ENCODE measurements around the gene RICTOR. TPM values are rescaled to one million over a fixed set of nuclear protein-coding genes. Genes with fewer than 3 reads are reported as not detected.

RICTOR gene
- total and polyA plus RNA-seq, 2 donors (not counting 3 experiments of a cell fraction or from before 2014, with no cell fraction given) = 9.2 to 38.0 TPM

DNA sequence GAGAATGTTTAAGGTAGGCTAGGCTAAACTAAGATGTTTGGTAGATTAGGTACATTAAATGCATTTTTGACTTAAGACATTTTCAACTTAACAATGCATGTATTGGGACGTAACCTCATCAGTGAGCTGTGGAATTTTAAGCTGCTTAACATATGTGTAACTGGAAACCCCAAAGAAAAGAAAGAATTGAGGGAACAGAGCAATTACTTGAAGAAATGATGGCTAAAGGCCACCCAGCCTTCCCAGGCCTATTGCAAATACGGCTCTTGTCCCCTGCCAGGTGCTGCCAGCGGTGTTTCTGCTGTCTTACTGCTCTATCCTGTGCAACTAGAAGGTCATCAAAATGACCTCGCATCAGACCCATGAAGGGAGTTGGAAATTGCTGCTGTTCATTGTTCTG is 52.0 kb downstream of the RICTOR start:
- intact Hi-C loops (cut with micrococcal nuclease) (no loop called here), dilution Hi-C loops (cut with MboI; ENCODE audit: extremely low pct_ligation_motif_present, low sequenced_read_pairs) (no loop called here)
- ChIA-PET CTCF (interaction anchor here (1.0 kb wide), 1 partner anchor 8 kb away, joined by 3 read pairs; no protein-coding TSS in a partner anchor), POLR2A (no interaction called here)
- Histone ChIP-seq H3K4me2 (ENCODE audit: insufficient read depth, low read length) (no peak overlapping the region), H3K4me1 (ENCODE audit: control insufficient read depth, extremely low read depth, insufficient read depth, low read length) (no peaks in the 10 kb centered on the region), H4K20me1 (replicated peaks; ENCODE audit: control insufficient read depth, extremely low read depth, insufficient read depth, low read length) (no peaks in the 10 kb centered on the region), H3K36me3 (ENCODE audit: control insufficient read depth in 2 of 2, extremely low read depth in 1 of 2, insufficient read depth in 2 of 2, low read length in 2 of 2) (peaks cover 0 to 2% of the 10 kb centered on the region in 2 experiments), H3K79me2 (ENCODE audit: control insufficient read depth, insufficient read depth, low read length) (peaks cover 24% of the 10 kb centered on the region), H3K9me1 (replicated peaks; ENCODE audit: control insufficient read depth, extremely low read depth, insufficient read depth, low read length) (no peaks in the 10 kb centered on the region), H3K4me3 (replicated peaks in 1 of 3; ENCODE audit: insufficient read depth in 1 of 3, low read depth in 1 of 3, low read length in 3 of 3) (no peak overlapping the region), H3K9me3 (replicated peaks; ENCODE audit: control insufficient read depth, insufficient read depth, low read length) (no peaks in the 10 kb centered on the region), H3K27ac (ENCODE audit: insufficient read depth, low read depth, low read length) (no peak overlapping the region), H3K27me3 (ENCODE audit: control insufficient read depth in 2 of 2, insufficient read depth in 2 of 2, low read length in 2 of 2) (no peaks in the 10 kb centered on the region), H2AFZ (ENCODE audit: low read depth, low read length) (no peak overlapping the region), H3K9ac (replicated peaks; ENCODE audit: extremely low read depth, insufficient read depth, low read length) (no peak overlapping the region)
- FAIRE-seq (no peak), DNase-seq (ENCODE audit: low read depth, low spot score) (no peak)
- TF ChIP-seq EZH2 (IDR thresholded peaks at IDR 0.05; ENCODE audit: borderline replicate concordance, low read depth, low read length, severe bottlenecking) = no peak
- TF ChIP-seq JUN (IDR thresholded peaks at IDR 0.05; ENCODE audit: borderline replicate concordance, insufficient read depth, insufficient read length, low read depth) = no peak
- TF ChIP-seq GATA2 (IDR thresholded peaks at IDR 0.05; ENCODE audit: insufficient read depth, insufficient read length, low read depth, low read length) = no peak
- TF ChIP-seq, protein P1, sequence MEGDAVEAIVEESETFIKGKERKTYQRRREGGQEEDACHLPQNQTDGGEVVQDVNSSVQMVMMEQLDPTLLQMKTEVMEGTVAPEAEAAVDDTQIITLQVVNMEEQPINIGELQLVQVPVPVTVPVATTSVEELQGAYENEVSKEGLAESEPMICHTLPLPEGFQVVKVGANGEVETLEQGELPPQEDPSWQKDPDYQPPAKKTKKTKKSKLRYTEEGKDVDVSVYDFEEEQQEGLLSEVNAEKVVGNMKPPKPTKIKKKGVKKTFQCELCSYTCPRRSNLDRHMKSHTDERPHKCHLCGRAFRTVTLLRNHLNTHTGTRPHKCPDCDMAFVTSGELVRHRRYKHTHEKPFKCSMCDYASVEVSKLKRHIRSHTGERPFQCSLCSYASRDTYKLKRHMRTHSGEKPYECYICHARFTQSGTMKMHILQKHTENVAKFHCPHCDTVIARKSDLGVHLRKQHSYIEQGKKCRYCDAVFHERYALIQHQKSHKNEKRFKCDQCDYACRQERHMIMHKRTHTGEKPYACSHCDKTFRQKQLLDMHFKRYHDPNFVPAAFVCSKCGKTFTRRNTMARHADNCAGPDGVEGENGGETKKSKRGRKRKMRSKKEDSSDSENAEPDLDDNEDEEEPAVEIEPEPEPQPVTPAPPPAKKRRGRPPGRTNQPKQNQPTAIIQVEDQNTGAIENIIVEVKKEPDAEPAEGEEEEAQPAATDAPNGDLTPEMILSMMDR (IDR thresholded peaks at IDR 0.05; ENCODE audit: extremely low read depth in 1 of 2, insufficient read depth in 1 of 2, low read depth in 1 of 2, low read length in 2 of 2) = no peak
- no TSS peak for BruUV-seq (replicated peaks)

DNA sequence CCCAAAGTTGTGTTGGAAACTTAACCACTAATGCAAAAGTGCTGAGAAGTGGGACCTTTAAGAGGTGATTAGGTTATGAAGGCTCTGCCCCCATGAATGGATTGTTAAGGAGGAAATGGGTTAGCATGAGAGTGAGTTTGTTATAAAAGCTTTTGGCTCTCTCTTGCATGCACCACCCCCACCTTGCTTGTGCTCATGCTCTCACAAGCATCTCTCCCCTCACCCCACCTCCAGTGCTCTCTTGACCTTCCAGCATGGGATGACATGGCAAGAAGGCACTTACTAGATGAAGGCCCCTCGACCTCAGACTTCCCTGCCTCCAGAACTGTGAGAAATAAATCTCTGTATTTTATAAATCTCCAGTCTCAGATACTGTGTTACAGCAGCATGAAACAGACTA is 52.8 kb downstream of the RICTOR start:
- POLR2A ChIA-PET = no interaction called here
- CTCF ChIA-PET = interaction anchor here (1.0 kb wide), 2 partner anchors 9 to 33 kb away, joined by 3 read pairs; no protein-coding TSS in a partner anchor
- Histone ChIP-seq H2AFZ (ENCODE audit: low read depth, low read length) (no peak overlapping the region), H4K20me1 (replicated peaks; ENCODE audit: control insufficient read depth, extremely low read depth, insufficient read depth, low read length) (no peaks in the 10 kb centered on the region), H3K4me1 (ENCODE audit: control insufficient read depth, extremely low read depth, insufficient read depth, low read length) (no peaks in the 10 kb centered on the region), H3K27me3 (ENCODE audit: control insufficient read depth in 2 of 2, insufficient read depth in 2 of 2, low read length in 2 of 2) (no peaks in the 10 kb centered on the region), H3K9ac (replicated peaks; ENCODE audit: extremely low read depth, insufficient read depth, low read length) (no peak overlapping the region), H3K79me2 (ENCODE audit: control insufficient read depth, insufficient read depth, low read length) (peaks cover 22% of the 10 kb centered on the region), H3K4me2 (ENCODE audit: insufficient read depth, low read length) (no peak overlapping the region), H3K27ac (ENCODE audit: insufficient read depth, low read depth, low read length) (no peak overlapping the region), H3K9me3 (replicated peaks; ENCODE audit: control insufficient read depth, insufficient read depth, low read length) (no peaks in the 10 kb centered on the region), H3K4me3 (replicated peaks in 1 of 3; ENCODE audit: insufficient read depth in 1 of 3, low read depth in 1 of 3, low read length in 3 of 3) (no peak overlapping the region), H3K36me3 (ENCODE audit: control insufficient read depth in 2 of 2, extremely low read depth in 1 of 2, insufficient read depth in 2 of 2, low read length in 2 of 2) (peaks cover 0 to 2% of the 10 kb centered on the region in 2 experiments), H3K9me1 (replicated peaks; ENCODE audit: control insufficient read depth, extremely low read depth, insufficient read depth, low read length) (no peaks in the 10 kb centered on the region)
- intact Hi-C loops (cut with micrococcal nuclease) (no loop called here), dilution Hi-C loops (cut with MboI; ENCODE audit: extremely low pct_ligation_motif_present, low sequenced_read_pairs) (no loop called here)
- TF ChIP-seq MYC (IDR thresholded peaks at IDR 0.05; ENCODE audit: low read depth, low read length) (no peak), GATA2 (IDR thresholded peaks at IDR 0.05; ENCODE audit: insufficient read depth, insufficient read length, low read depth, low read length) (no peak), POLR2AphosphoS5 (IDR thresholded peaks at IDR 0.05; ENCODE audit: insufficient read depth, low read depth, low read length) (no peak), EZH2 (IDR thresholded peaks at IDR 0.05; ENCODE audit: borderline replicate concordance, low read depth, low read length, severe bottlenecking) (no peak), POLR2A (IDR thresholded peaks at IDR 0.05; ENCODE audit: low read depth, low read length) (no peak), FOS (IDR thresholded peaks at IDR 0.05; ENCODE audit: borderline replicate concordance, insufficient read depth, low read length) (no peak), JUN (IDR thresholded peaks at IDR 0.05; ENCODE audit: borderline replicate concordance, insufficient read depth, insufficient read length, low read depth) (no peak)
- TF ChIP-seq, protein P2, sequence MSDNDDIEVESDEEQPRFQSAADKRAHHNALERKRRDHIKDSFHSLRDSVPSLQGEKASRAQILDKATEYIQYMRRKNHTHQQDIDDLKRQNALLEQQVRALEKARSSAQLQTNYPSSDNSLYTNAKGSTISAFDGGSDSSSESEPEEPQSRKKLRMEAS (IDR thresholded peaks at IDR 0.05; ENCODE audit: insufficient read depth, insufficient read length) = no peak
- TF ChIP-seq, protein P1 (IDR thresholded peaks at IDR 0.05; ENCODE audit: extremely low read depth in 1 of 2, insufficient read depth in 1 of 2, low read depth in 1 of 2, low read length in 2 of 2) = no peak
- BruUV-seq (replicated peaks) = no TSS peak
- FAIRE-seq = no peak
- DNase-seq (ENCODE audit: low read depth, low spot score) = no peak
